ENCODE data around the gene MPL.

GRCh38 chr1:43348809-43349593 lies 11.4 kb downstream of the MPL start:
- TF ChIP-seq CTCF (IDR thresholded peaks at IDR 0.05; ENCODE audit: poor library complexity) = no peak
- TF ChIP-seq EZH2 (IDR thresholded peaks at IDR 0.05; ENCODE audit: borderline replicate concordance) = no peak
- no peak for TF ChIP-seq EZH2phosphoT487 (IDR thresholded peaks at IDR 0.05; ENCODE audit: low read depth, severe bottlenecking, unreplicated experiment)

All from hepatocyte (in vitro differentiated cells).